K562 (cell line): ENCODE measurements around the gene GLRA1. TPM values are rescaled to one million over a fixed set of nuclear protein-coding genes. Genes with fewer than 3 reads are reported as not detected.

ENCODE experiments used
- ATAC-seq: fragments of 200-7000 bp; cut with Tn5 transposase; 3 replicates; pipeline ENCODE4 v1.9.1; 2020; ENCODE audit warnings: moderate library complexity
- BruUV-seq: library from RNA; stranded (reverse); fragments of 400-500 nt; replicated peaks from 2 replicates; lab custom pipeline; 2021; lab: Mats Ljungman, UMichigan
- CTCF ChIA-PET: fragments of 300-600 bp; formaldehyde crosslinking; extraction: SDS; loops from one replicate; lab custom pipeline; 2021; ENCODE audit warnings: low intra/inter-chr PET ratio; lab: Yijun Ruan, JAX
- POLR2A ChIA-PET: fragments of 300-600, 350-650 bp; sonication (Branson Sonifier 250); formaldehyde crosslinking; extraction: SDS; loops from one replicate; lab custom pipeline; 2021; ENCODE audit warnings: antibody characterized with exemption, inconsistent platforms; lab: Yijun Ruan, JAX
- DNase-seq, 4 experiments: peaks; one replicate each; pipeline versions ENCODE4 v3.0.0 to v3.0.0-alpha.2; 2011 to 2018; ENCODE audit warnings: low spot score in 3 of 4, mixed read lengths in 3 of 4; ENCODE audit errors: extremely low read depth in 1 of 4
- FAIRE-seq: peaks from 2 replicates; lab custom pipeline; 2011; peaks lifted over from hg19 to GRCh38; lab: Jason Lieb, UNC
- H2AFZ ChIP-seq: 2 replicates; pipeline ENCODE4 v1.6.0; 2011; ENCODE audit warnings: low read depth, low read length, control low read depth, inconsistent platforms
- H3K27ac ChIP-seq: fragments of 200-600 bp; 3 replicates; pipeline ENCODE4 v1.8.0; 2011; ENCODE audit warnings: low read depth, mild to moderate bottlenecking, control low read depth, inconsistent platforms, low read length, moderate library complexity, mixed read lengths; ENCODE audit errors: extremely low read depth
- H3K27me3 ChIP-seq, 2 experiments: fragments of 300-600 bp in 1 of 2; 2 replicates in 1 of 2; 3 replicates in 1 of 2; pipeline versions ENCODE4 v1.6.0 to v1.8.0; 2011; ENCODE audit warnings: inconsistent platforms in 2 of 2, low read length in 2 of 2, mild to moderate bottlenecking in 1 of 2, mixed read lengths in 1 of 2, moderate library complexity in 1 of 2; ENCODE audit not compliant: control insufficient read depth in 2 of 2, insufficient read depth in 2 of 2
- H3K36me3 ChIP-seq: fragments of 300-600 bp; 3 replicates; pipeline ENCODE4 v1.8.0; 2011; ENCODE audit warnings: mild to moderate bottlenecking, low read length, inconsistent platforms; ENCODE audit not compliant: control insufficient read depth, insufficient read depth
- H3K4me1 ChIP-seq, 2 experiments: fragments of 200-600 bp in 1 of 2; replicated peaks in 1 of 2; 2 replicates in 1 of 2; 3 replicates in 1 of 2; pipeline versions ENCODE4 v1.5.1 to v1.8.0; 2011; ENCODE audit warnings: inconsistent platforms in 2 of 2, low read length in 2 of 2, mild to moderate bottlenecking in 1 of 2, mixed read lengths in 1 of 2, moderate library complexity in 1 of 2; ENCODE audit not compliant: control insufficient read depth in 2 of 2, insufficient read depth in 2 of 2
- H3K4me2 ChIP-seq: 2 replicates; pipeline ENCODE4 v1.6.1; 2011; ENCODE audit warnings: low read length, control low read depth, inconsistent platforms, mixed read lengths; ENCODE audit not compliant: insufficient read depth
- H3K4me3 ChIP-seq: fragments of 200-600 bp; sonication (generic), shearing (Covaris generic); 2 replicates; pipeline ENCODE4 v1.5.1; 2016; ENCODE audit warnings: control low read depth, inconsistent platforms
- H3K79me2 ChIP-seq: fragments of 200-600 bp; 3 replicates; pipeline ENCODE4 v1.8.0; 2011; ENCODE audit warnings: low read length, inconsistent platforms; ENCODE audit not compliant: control insufficient read depth, insufficient read depth
- H3K9ac ChIP-seq, 2 experiments: 2 replicates each; pipeline versions ENCODE4 v1.6.0 to v1.6.1; 2011; ENCODE audit warnings: low read depth in 2 of 2, low read length in 2 of 2, control low read depth in 1 of 2, inconsistent platforms in 1 of 2, mild to moderate bottlenecking in 1 of 2, mixed read lengths in 1 of 2; ENCODE audit not compliant: insufficient read depth in 1 of 2
- H3K9me1 ChIP-seq: one replicate; pipeline ENCODE4 v1.6.0; 2011; ENCODE audit warnings: inconsistent platforms, mild to moderate bottlenecking, low read length, moderate library complexity; ENCODE audit not compliant: control insufficient read depth, insufficient read depth
- H3K9me3 ChIP-seq: replicated peaks from 2 replicates; pipeline ENCODE4 v1.5.1; 2011; ENCODE audit warnings: low read depth, low read length, inconsistent platforms; ENCODE audit not compliant: control insufficient read depth, insufficient read depth
- H4K20me1 ChIP-seq: replicated peaks from 2 replicates; pipeline ENCODE4 v1.6.1; 2011; ENCODE audit warnings: low read length, inconsistent platforms, mixed read lengths; ENCODE audit not compliant: control insufficient read depth, insufficient read depth
- CREB1 ChIP-seq, 2 experiments: sonication (generic) in 1 of 2; formaldehyde crosslinking in 1 of 2; IDR thresholded peaks; 2 replicates each; pipeline versions ENCODE4 v1.6.1 to v1.8.0; 2012 to 2022; ENCODE audit warnings: inconsistent platforms in 1 of 2, mild to moderate bottlenecking in 1 of 2, missing genetic modification reagents in 1 of 2, moderate library complexity in 1 of 2
- DACH1 ChIP-seq: fragments of 450-650 bp; IDR thresholded peaks from 2 replicates; pipeline ENCODE4 v1.6.1; 2018; ENCODE audit not compliant: partially characterized antibody
- FOXJ2 ChIP-seq: fragments of 200-800 bp; sonication (Bioruptor generic); IDR thresholded peaks from 2 replicates; pipeline ENCODE4 v1.6.1; 2016; ENCODE audit warnings: missing genetic modification characterization, missing compliant biosample characterization
- FOXJ3 ChIP-seq: sonication (generic); formaldehyde crosslinking; IDR thresholded peaks from 2 replicates; pipeline ENCODE4 v1.4.0; 2020; ENCODE audit warnings: mild to moderate bottlenecking, missing genetic modification reagents
- MEF2A ChIP-seq: IDR thresholded peaks from 2 replicates; pipeline ENCODE4 v1.6.1; 2011; ENCODE audit warnings: low read depth, mild to moderate bottlenecking, low read length, moderate library complexity; ENCODE audit not compliant: control insufficient read depth
- ZBTB8A ChIP-seq: fragments of 450-650 bp; IDR thresholded peaks from 2 replicates; pipeline ENCODE4 v1.6.1; 2018; ENCODE audit warnings: mild to moderate bottlenecking, moderate library complexity; ENCODE audit not compliant: partially characterized antibody
- ZFP30 ChIP-seq: fragments of 250-450 bp; sonication (Bioruptor Pico); IDR thresholded peaks from 2 replicates; pipeline ENCODE4 v1.8.0; 2022; ENCODE audit warnings: moderate library complexity, mild to moderate bottlenecking, inconsistent platforms, borderline replicate concordance
- ZMIZ1 ChIP-seq, 2 experiments: fragments of 150-350 bp in 1 of 2; IDR thresholded peaks; 2 replicates each; pipeline ENCODE4 v1.6.1; 2012 to 2016; ENCODE audit warnings: low read depth in 2 of 2, low read length in 2 of 2, mild to moderate bottlenecking in 1 of 2, moderate library complexity in 1 of 2
- ZNF347 ChIP-seq: fragments of 450-650 bp; formaldehyde crosslinking; IDR thresholded peaks from 2 replicates; pipeline ENCODE4 v1.4.0; 2020; ENCODE audit warnings: low read depth, mild to moderate bottlenecking, moderate library complexity
- ZZZ3 ChIP-seq: fragments of 450-650 bp; IDR thresholded peaks from 2 replicates; pipeline ENCODE4 v1.6.1; 2016; ENCODE audit warnings: antibody characterized with exemption, mild to moderate bottlenecking, moderate library complexity
- WGBS: fragments of 100-300 bp; shearing (Covaris generic); methylation state at CpG from one replicate; pipeline ENCODE4 v1.1.6; 2016; ENCODE audit warnings: low coverage, mixed read lengths; ENCODE audit not compliant: insufficient coverage; ENCODE audit errors: missing lambda C conversion rate; 5-methylcytosine and 5-hydroxymethylcytosine counted together
- in situ Hi-C: fragments of 300-500 bp; cut with MboI; formaldehyde crosslinking; loops from 4 replicates; pipeline ENCODE4 v1.15.0; 2018; ENCODE audit warnings: inconsistent platforms, mixed read lengths
- intact Hi-C: fragments of 100-400 bp; cut with micrococcal nuclease; formaldehyde crosslinking; loops from 2 replicates; pipeline ENCODE4 v1.14.2; 2022
- polyA plus RNA-seq, 8 experiments: library from polyadenylated mRNA; depleted of rRNA in 4 of 8; stranded (reverse) in 5 of 8; unstranded in 3 of 8; fragments of >200 nt; fragmentation: Nextera tagmentation in 2 of 8; fragmentation: Illumina TruSeq in 1 of 8; extraction: Ambion mirVana in 2 of 8; extraction: Trizol in 1 of 8; gene quantifications; 2 replicates each; pipeline versions ENCODE4 v1.2.1 to v1.2.3, GENCODE V29; 2011 to 2014; ENCODE audit warnings: inconsistent platforms in 1 of 8, missing spikeins in 1 of 8
- total RNA-seq, 7 experiments: library from RNA; depleted of rRNA in 6 of 7; stranded (reverse); fragments of >200 nt in 6 of 7; fragmentation: Illumina TruSeq in 2 of 7; extraction: Trizol in 2 of 7; gene quantifications; 2 replicates each; pipeline versions ENCODE4 v1.2.1 to v1.2.3, GENCODE V29; 2011 to 2021; ENCODE audit warnings: low replicate concordance in 1 of 7
- TF ChIP-seq, protein P1 (sequence below): fragments of 250-450 bp; sonication (Bioruptor Pico); IDR thresholded peaks from 2 replicates; pipeline ENCODE4 v1.5.0; 2021
- TF ChIP-seq, protein P2 (sequence below): fragments of 250-450 bp; sonication (Bioruptor Pico); IDR thresholded peaks from 2 replicates; pipeline ENCODE4 v1.8.0; 2022; ENCODE audit warnings: moderate library complexity, mild to moderate bottlenecking, inconsistent platforms

GLRA1 gene
- total and polyA plus RNA-seq, 9 of the 15 experiments (the other 6 are each of a cell fraction or from before 2014, with no cell fraction given) = not detected

DNA sequence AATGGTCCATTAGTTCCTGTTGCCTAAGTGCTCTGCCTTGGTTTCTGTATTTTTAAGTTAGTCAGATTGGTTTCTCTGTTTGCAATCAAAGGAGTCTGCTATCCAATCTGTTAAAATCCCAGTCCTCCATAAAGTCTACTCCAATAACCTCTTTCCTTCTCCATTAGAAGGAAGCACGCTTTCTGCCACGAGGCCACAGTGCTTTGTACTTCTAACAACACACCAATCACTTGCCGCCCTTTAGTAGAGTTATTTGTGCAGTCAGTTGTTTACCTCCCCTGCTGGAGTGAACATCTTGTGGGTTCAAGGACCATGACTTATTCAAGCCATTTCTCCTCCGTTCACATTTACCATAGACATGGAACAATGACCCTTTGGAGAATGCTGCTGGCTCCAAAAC lies 69.0 kb downstream of the GLRA1 start:
- no peaks in the 10 kb centered on the region; the same call in 1 of the 2 replicates for H4K20me1 ChIP-seq
- no peak for DNase-seq
- no peaks in the 10 kb centered on the region for H3K79me2 ChIP-seq
- no peaks in the 10 kb centered on the region for H3K36me3 ChIP-seq
- H3K9me1 ChIP-seq = no peaks in the 10 kb centered on the region
- CTCF ChIA-PET = no interaction called here
- no peak overlapping the region for H3K4me2 ChIP-seq
- H3K4me3 ChIP-seq = no peak overlapping the region
- H2AFZ ChIP-seq = no peak overlapping the region
- intact Hi-C loops = no loop called here
- H3K9ac ChIP-seq = no peak overlapping the region
- no peaks in the 10 kb centered on the region for H3K4me1 ChIP-seq
- whole genome bisulfite sequencing = 0% methylated on average over 4 of the region's 4 CpGs
- POLR2A ChIA-PET = no interaction called here
- H3K27me3 ChIP-seq = no peaks in the 10 kb centered on the region
- ATAC-seq = no peak
- no TSS peak for BruUV-seq
- no peaks in the 10 kb centered on the region for H3K9me3 ChIP-seq
- H3K27ac ChIP-seq = no peak overlapping the region
- FAIRE-seq = no peak
- in situ Hi-C loops = no loop called here
- TF ChIP-seq ZBTB8A (no peak), CREB1 (IDR thresholded peaks at IDR 0.05) (no peak), CREB1 (CRISPR knock-in tag; IDR thresholded peaks at IDR 0.05) (no peak), ZNF347 (CRISPR knock-in tag) (no peak), FOXJ3 (CRISPR knock-in tag) (no peak), FOXJ2 (tag) (no peak), ZMIZ1 (IDR thresholded peaks at IDR 0.05; ENCODE audit: low read depth in 2 of 2, low read length in 2 of 2) (no peak), ZZZ3 (no peak), MEF2A (no peak), ZFP30 (CRISPR knock-in tag) (no peak), DACH1 (no peak)
- TF ChIP-seq, protein P1, sequence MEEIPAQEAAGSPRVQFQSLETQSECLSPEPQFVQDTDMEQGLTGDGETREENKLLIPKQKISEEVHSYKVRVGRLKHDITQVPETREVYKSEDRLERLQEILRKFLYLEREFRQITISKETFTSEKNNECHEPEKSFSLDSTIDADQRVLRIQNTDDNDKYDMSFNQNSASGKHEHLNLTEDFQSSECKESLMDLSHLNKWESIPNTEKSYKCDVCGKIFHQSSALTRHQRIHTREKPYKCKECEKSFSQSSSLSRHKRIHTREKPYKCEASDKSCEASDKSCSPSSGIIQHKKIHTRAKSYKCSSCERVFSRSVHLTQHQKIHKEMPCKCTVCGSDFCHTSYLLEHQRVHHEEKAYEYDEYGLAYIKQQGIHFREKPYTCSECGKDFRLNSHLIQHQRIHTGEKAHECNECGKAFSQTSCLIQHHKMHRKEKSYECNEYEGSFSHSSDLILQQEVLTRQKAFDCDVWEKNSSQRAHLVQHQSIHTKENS (CRISPR knock-in tag) = no peak
- TF ChIP-seq, protein P2, sequence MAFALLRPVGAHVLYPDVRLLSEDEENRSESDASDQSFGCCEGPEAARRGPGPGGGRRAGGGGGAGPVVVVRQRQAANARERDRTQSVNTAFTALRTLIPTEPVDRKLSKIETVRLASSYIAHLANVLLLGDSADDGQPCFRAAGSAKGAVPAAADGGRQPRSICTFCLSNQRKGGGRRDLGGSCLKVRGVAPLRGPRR (CRISPR knock-in tag) = no peak
